Tibial artery (tissue), 4 donors: ENCODE measurements around the gene BSND.
A peak's percentile ranks its signal among the peaks of the same experiment; 100 is the strongest.

Experiments used
- DNase-seq, 2 donors: peaks; one replicate each; pipeline ENCODE4 v3.0.0-alpha.2; 2019
- H3K27ac ChIP-seq, 2 donors: fragments of 200-600 bp; sonication (generic) in 1 of 2; 1 replicate in 1 of 2; 2 replicates in 1 of 2; pipeline ENCODE4 v1.5.1; 2018 to 2019; ENCODE audit warnings: mild to moderate bottlenecking in 1 of 2
- H3K27me3 ChIP-seq, 2 donors: fragments of 200-600 bp; sonication (generic) in 1 of 2; one replicate each; pipeline versions ENCODE4 v1.5.1 to v1.6.0; 2016 to 2019
- H3K36me3 ChIP-seq, 3 donors: fragments of 200-600 bp; sonication (generic) in 2 of 3; one replicate each; pipeline ENCODE4 v1.5.1; 2016 to 2019; ENCODE audit warnings: mild to moderate bottlenecking in 2 of 3
- H3K4me1 ChIP-seq, 4 donors: fragments of 200-600 bp; sonication (generic) in 2 of 4; 1 replicate in 3 of 4; 2 replicates in 1 of 4; pipeline ENCODE4 v1.5.1; 2016 to 2019
- H3K4me3 ChIP-seq, 2 donors: fragments of 200-600 bp; sonication (generic) in 1 of 2; 1 replicate in 1 of 2; 2 replicates in 1 of 2; pipeline ENCODE4 v1.5.1; 2018 to 2019; ENCODE audit warnings: mild to moderate bottlenecking in 2 of 2
- H3K9me3 ChIP-seq, 3 donors: fragments of 200-600 bp; sonication (generic) in 1 of 3; one replicate each; pipeline ENCODE4 v1.5.1; 2016 to 2019
- CTCF ChIP-seq, 2 experiments: fragments of 200-600 bp in 1 of 2; fragments of 450-650 bp in 1 of 2; IDR thresholded peaks; one replicate each; pipeline ENCODE4 v1.5.1; 2017 to 2019; ENCODE audit warnings: antibody characterized with exemption in 2 of 2, mild to moderate bottlenecking in 1 of 2, moderate library complexity in 1 of 2
- intact Hi-C: fragments of 100-400 bp; cut with DNase I; formaldehyde crosslinking; loops from one replicate; pipeline ENCODE4 v1.15.0; 2023; ENCODE audit warnings: low total_unique reads

The BSND gene

GRCh38 chr1:54989473-54989872, 9.3 kb upstream of the BSND start:
- Histone ChIP-seq H3K27me3 (no peaks in the 10 kb centered on the region), H3K4me1 (peaks cover 0 to 20% (median 8%) of the 10 kb centered on the region in 4 donors), H3K9me3 (no peaks in the 10 kb centered on the region), H3K36me3 (peaks cover 0 to 7% (median 0%) of the 10 kb centered on the region in 3 donors), H3K4me3 (no peak overlapping the region), H3K27ac (peak overlapping the region in 1 of 2 donors; percentile 6)
- no peak for DNase-seq
- no peak for TF ChIP-seq CTCF (IDR thresholded peaks at IDR 0.05)
- intact Hi-C loops = no loop called here

GRCh38 chr1:54989968-54990810, 8.5 kb upstream of the BSND start:
- Histone ChIP-seq H3K27me3 (no peaks in the 10 kb centered on the region), H3K4me1 (peaks cover 0 to 20% (median 8%) of the 10 kb centered on the region in 4 donors), H3K4me3 (no peak overlapping the region), H3K36me3 (peaks cover 0 to 7% (median 0%) of the 10 kb centered on the region in 3 donors), H3K27ac (peak overlapping the region in 1 of 2 donors; percentile 33), H3K9me3 (no peaks in the 10 kb centered on the region)
- no peak for TF ChIP-seq CTCF (IDR thresholded peaks at IDR 0.05)
- intact Hi-C loops = no loop called here
- DNase-seq = no peak

DNA sequence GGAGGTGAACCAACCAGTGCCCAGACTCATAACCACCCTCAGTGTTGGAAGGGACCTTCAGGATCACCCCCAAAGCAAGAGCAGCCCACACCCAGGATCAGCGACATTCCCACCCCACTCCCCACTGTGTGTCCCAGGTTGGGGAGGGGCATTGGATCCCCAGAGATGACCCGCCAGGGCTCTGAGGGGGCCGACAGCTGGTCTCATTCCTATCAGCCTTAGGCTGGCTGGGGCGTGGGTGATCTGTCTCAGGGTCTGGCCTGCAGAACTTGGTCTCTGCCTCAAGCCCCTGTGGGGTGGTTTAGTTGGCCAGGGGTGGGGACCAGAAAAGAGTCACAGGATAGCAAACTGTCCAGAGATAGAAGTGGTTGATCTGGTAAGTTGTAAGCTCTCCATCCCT, 7.8 kb upstream of the BSND start:
- DNase-seq = no peak
- Histone ChIP-seq H3K4me1 (peaks cover 0 to 20% (median 8%) of the 10 kb centered on the region in 4 donors), H3K27ac (no peak overlapping the region), H3K4me3 (no peak overlapping the region), H3K27me3 (peaks cover 0 to 5% of the 10 kb centered on the region in 2 donors), H3K36me3 (peaks cover 0 to 7% (median 0%) of the 10 kb centered on the region in 3 donors), H3K9me3 (no peaks in the 10 kb centered on the region)
- intact Hi-C loops = no loop called here
- no peak for TF ChIP-seq CTCF (IDR thresholded peaks at IDR 0.05)

- H3K4me3 ChIP-seq = no peak overlapping the region
- H3K36me3 ChIP-seq = peaks cover 0 to 7% (median 0%) of the 10 kb centered on the region in 3 donors
- H3K4me1 ChIP-seq = peaks cover 0 to 29% (median 14%) of the 10 kb centered on the region in 4 donors
- DNase-seq = no peak
- intact Hi-C loops = no loop called here
- no peaks in the 10 kb centered on the region for H3K9me3 ChIP-seq
- H3K27ac ChIP-seq = no peak overlapping the region
- peaks cover 0 to 14% of the 10 kb centered on the region in 2 donors for H3K27me3 ChIP-seq
- TF ChIP-seq CTCF (IDR thresholded peaks at IDR 0.05) = no peak
These were observed 6.8 kb upstream of the BSND start for GRCh38 chr1:54991939-54992338.

DNA sequence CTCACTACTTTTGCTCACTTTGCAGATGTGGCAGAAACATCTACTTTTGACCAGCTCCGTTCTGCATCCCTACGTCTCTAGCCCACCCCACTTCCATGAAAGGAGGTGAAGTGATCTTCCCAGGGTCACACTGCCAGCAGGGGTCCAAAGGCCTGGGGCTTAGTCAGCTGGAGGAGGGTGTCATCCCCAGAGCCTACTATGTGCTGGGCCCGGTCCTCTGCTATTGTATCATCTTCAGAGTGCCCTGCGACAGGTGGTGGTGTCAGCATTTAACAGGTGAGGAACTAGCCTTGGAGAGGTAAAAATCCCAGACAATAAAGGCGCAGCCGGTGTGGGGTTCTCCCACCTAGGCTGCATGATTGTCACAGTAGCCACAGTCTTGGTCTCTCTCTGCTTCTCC, 5.6 kb upstream of the BSND start:
- peaks cover 0 to 26% of the 10 kb centered on the region in 2 donors for H3K27me3 ChIP-seq
- H3K9me3 ChIP-seq = no peaks in the 10 kb centered on the region
- no peak overlapping the region for H3K27ac ChIP-seq
- no peak for TF ChIP-seq CTCF (IDR thresholded peaks at IDR 0.05)
- no peak overlapping the region for H3K4me3 ChIP-seq
- DNase-seq = no peak
- intact Hi-C loops = no loop called here
- peaks cover 0 to 7% (median 0%) of the 10 kb centered on the region in 3 donors for H3K36me3 ChIP-seq
- H3K4me1 ChIP-seq = peaks cover 0 to 27% (median 16%) of the 10 kb centered on the region in 4 donors
